ENCODE results near the gene NFKB1.

NFKB1 gene

GRCh38 chr4:102529977-102530376, 28.8 kb downstream of the NFKB1 start:
- no peak overlapping the region for H3K4me3 ChIP-seq (ENCODE audit: low read depth, low read length, poor library complexity, severe bottlenecking)
- H3K27me3 ChIP-seq (ENCODE audit: insufficient read depth, low read length), result no peaks in the 10 kb centered on the region
- H3K79me2 ChIP-seq (ENCODE audit: insufficient read depth, low read length), result peaks cover 6% of the 10 kb centered on the region; the same call in 1 of the 2 replicates
- H3K27ac ChIP-seq (ENCODE audit: low read depth, low read length, poor library complexity, severe bottlenecking), result no peak overlapping the region
- H3K9me3 ChIP-seq (ENCODE audit: low read length), result no peaks in the 10 kb centered on the region
- H3K36me3 ChIP-seq (ENCODE audit: insufficient read depth, low read length), result peaks cover 72% of the 10 kb centered on the region
- no peaks in the 10 kb centered on the region for H4K20me1 ChIP-seq (ENCODE audit: insufficient read depth, low read length)
- H3K4me1 ChIP-seq (ENCODE audit: insufficient read depth, low read length, severe bottlenecking), result peaks cover 24% of the 10 kb centered on the region
- no peak overlapping the region for H3K9ac ChIP-seq (ENCODE audit: low read length)
- H3F3A ChIP-seq (ENCODE audit: insufficient read depth, low read length), result no peaks in the 10 kb centered on the region
- no peaks in the 10 kb centered on the region for H3K9me2 ChIP-seq (ENCODE audit: low read depth, low read length)
- no peak overlapping the region for H3K4me2 ChIP-seq (ENCODE audit: low read length)
- H2AFZ ChIP-seq (ENCODE audit: low read length), result no peak overlapping the region
- TF ChIP-seq, protein P1, sequence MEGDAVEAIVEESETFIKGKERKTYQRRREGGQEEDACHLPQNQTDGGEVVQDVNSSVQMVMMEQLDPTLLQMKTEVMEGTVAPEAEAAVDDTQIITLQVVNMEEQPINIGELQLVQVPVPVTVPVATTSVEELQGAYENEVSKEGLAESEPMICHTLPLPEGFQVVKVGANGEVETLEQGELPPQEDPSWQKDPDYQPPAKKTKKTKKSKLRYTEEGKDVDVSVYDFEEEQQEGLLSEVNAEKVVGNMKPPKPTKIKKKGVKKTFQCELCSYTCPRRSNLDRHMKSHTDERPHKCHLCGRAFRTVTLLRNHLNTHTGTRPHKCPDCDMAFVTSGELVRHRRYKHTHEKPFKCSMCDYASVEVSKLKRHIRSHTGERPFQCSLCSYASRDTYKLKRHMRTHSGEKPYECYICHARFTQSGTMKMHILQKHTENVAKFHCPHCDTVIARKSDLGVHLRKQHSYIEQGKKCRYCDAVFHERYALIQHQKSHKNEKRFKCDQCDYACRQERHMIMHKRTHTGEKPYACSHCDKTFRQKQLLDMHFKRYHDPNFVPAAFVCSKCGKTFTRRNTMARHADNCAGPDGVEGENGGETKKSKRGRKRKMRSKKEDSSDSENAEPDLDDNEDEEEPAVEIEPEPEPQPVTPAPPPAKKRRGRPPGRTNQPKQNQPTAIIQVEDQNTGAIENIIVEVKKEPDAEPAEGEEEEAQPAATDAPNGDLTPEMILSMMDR (IDR thresholded peaks at IDR 0.05; ENCODE audit: low read length), result no peak
- TF ChIP-seq EZH2 (IDR thresholded peaks at IDR 0.05; ENCODE audit: borderline replicate concordance, low read length), result no peak

DNA sequence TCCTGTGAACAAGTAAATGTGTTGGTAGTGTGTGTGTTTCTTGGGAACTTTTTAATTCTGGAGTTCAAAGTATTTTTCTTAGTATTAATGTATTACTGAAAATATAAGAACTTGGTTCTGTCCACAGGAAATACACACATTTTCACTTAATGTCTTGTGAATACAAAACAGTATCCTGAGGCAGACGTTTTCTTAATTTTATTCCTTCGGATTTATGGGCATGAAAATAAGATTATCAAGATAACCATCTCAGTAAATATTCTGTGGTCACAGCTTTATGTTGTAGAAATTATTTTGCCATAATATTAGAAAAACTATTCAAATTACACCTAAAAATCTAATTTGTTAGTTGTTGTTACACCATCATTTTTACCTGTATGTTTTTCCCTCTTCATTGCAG, 29.8 kb downstream of the NFKB1 start:
- H3K9me3 ChIP-seq (ENCODE audit: low read length), result no peaks in the 10 kb centered on the region
- no peak overlapping the region for H3K4me3 ChIP-seq (ENCODE audit: low read depth, low read length, poor library complexity, severe bottlenecking)
- peaks cover 71% of the 10 kb centered on the region for H3K36me3 ChIP-seq (ENCODE audit: insufficient read depth, low read length)
- H3K4me2 ChIP-seq (ENCODE audit: low read length), result no peak overlapping the region
- no peak overlapping the region for H3K27ac ChIP-seq (ENCODE audit: low read depth, low read length, poor library complexity, severe bottlenecking)
- H3K9ac ChIP-seq (ENCODE audit: low read length), result no peak overlapping the region
- H3F3A ChIP-seq (ENCODE audit: insufficient read depth, low read length), result no peaks in the 10 kb centered on the region
- H3K27me3 ChIP-seq (ENCODE audit: insufficient read depth, low read length), result no peaks in the 10 kb centered on the region
- H2AFZ ChIP-seq (ENCODE audit: low read length), result no peak overlapping the region
- TF ChIP-seq, protein P1 (IDR thresholded peaks at IDR 0.05; ENCODE audit: low read length), result no peak
- TF ChIP-seq EZH2 (IDR thresholded peaks at IDR 0.05; ENCODE audit: borderline replicate concordance, low read length), result no peak
- no peaks in the 10 kb centered on the region for H3K9me2 ChIP-seq (ENCODE audit: low read depth, low read length)
- no peaks in the 10 kb centered on the region for H4K20me1 ChIP-seq (ENCODE audit: insufficient read depth, low read length)
- peaks cover 4% of the 10 kb centered on the region; the same call in 1 of the 2 replicates for H3K79me2 ChIP-seq (ENCODE audit: insufficient read depth, low read length)
- H3K4me1 ChIP-seq (ENCODE audit: insufficient read depth, low read length, severe bottlenecking), result peaks cover 24% of the 10 kb centered on the region

- H3K9me3 ChIP-seq (ENCODE audit: low read length), result no peaks in the 10 kb centered on the region
- no peaks in the 10 kb centered on the region for H3F3A ChIP-seq (ENCODE audit: insufficient read depth, low read length)
- H3K27ac ChIP-seq (ENCODE audit: low read depth, low read length, poor library complexity, severe bottlenecking), result no peak overlapping the region
- no peak overlapping the region for H3K4me2 ChIP-seq (ENCODE audit: low read length)
- no peak overlapping the region for H3K9ac ChIP-seq (ENCODE audit: low read length)
- no peaks in the 10 kb centered on the region for H4K20me1 ChIP-seq (ENCODE audit: insufficient read depth, low read length)
- H3K36me3 ChIP-seq (ENCODE audit: insufficient read depth, low read length), result peaks cover 66% of the 10 kb centered on the region
- H2AFZ ChIP-seq (ENCODE audit: low read length), result no peak overlapping the region
- TF ChIP-seq, protein P1 (IDR thresholded peaks at IDR 0.05; ENCODE audit: low read length), result no peak
- no peak for TF ChIP-seq EZH2 (IDR thresholded peaks at IDR 0.05; ENCODE audit: borderline replicate concordance, low read length)
- peaks cover 23% of the 10 kb centered on the region for H3K4me1 ChIP-seq (ENCODE audit: insufficient read depth, low read length, severe bottlenecking)
- H3K9me2 ChIP-seq (ENCODE audit: low read depth, low read length), result no peaks in the 10 kb centered on the region
- H3K79me2 ChIP-seq (ENCODE audit: insufficient read depth, low read length), result peaks cover 3% of the 10 kb centered on the region; the same call in 1 of the 2 replicates
- H3K4me3 ChIP-seq (ENCODE audit: low read depth, low read length, poor library complexity, severe bottlenecking), result no peak overlapping the region
- no peaks in the 10 kb centered on the region for H3K27me3 ChIP-seq (ENCODE audit: insufficient read depth, low read length)
These were observed 30.3 kb downstream of the NFKB1 start for GRCh38 chr4:102531462-102531861.
